Endothelial cell of umbilical vein (primary cell): ENCODE data around the gene CPSF2. TPM values are rescaled to one million over a fixed set of nuclear protein-coding genes. Genes with fewer than 3 reads are reported as not detected.

Experiments used
- BruUV-seq: library from RNA; stranded (reverse); fragments of 400-500 nt; replicated peaks from 2 replicates; lab custom pipeline; 2021; lab: Mats Ljungman, UMichigan
- CTCF ChIA-PET: fragments of 300-600, 350-600 bp; sonication (Branson Sonifier 250); formaldehyde crosslinking; loops from one replicate; lab custom pipeline; 2021; ENCODE audit warnings: antibody characterized with exemption, inconsistent platforms; lab: Charles Lee
- POLR2A ChIA-PET: fragments of 300-600, 350-600 bp; sonication (Branson Sonifier 250); formaldehyde crosslinking; loops from one replicate; lab custom pipeline; 2021; ENCODE audit warnings: antibody characterized with exemption, inconsistent platforms; lab: Charles Lee
- DNase-seq: peaks from one replicate; pipeline ENCODE4 v3.0.0-alpha.2; 2011; ENCODE audit warnings: low read depth, low spot score
- FAIRE-seq: peaks from 2 replicates; lab custom pipeline; 2011; peaks lifted over from hg19 to GRCh38; lab: Jason Lieb, UNC
- H2AFZ ChIP-seq: 2 replicates; pipeline ENCODE4 v1.6.0; 2012; ENCODE audit warnings: low read depth, low read length, control low read depth, inconsistent platforms
- H3K27ac ChIP-seq: 2 replicates; pipeline ENCODE4 v1.5.1; 2011; ENCODE audit warnings: low read depth, mild to moderate bottlenecking, control low read depth, low read length, moderate library complexity; ENCODE audit not compliant: insufficient read depth
- H3K27me3 ChIP-seq, 2 experiments: 2 replicates each; pipeline versions ENCODE4 v1.6.0 to v1.6.1; 2011; ENCODE audit warnings: low read length in 2 of 2, mixed read lengths in 1 of 2; ENCODE audit not compliant: control insufficient read depth in 2 of 2, insufficient read depth in 2 of 2
- H3K36me3 ChIP-seq, 2 experiments: 2 replicates in 1 of 2; 3 replicates in 1 of 2; pipeline ENCODE4 v1.5.1; 2011; ENCODE audit warnings: low read length in 2 of 2, mild to moderate bottlenecking in 1 of 2, moderate library complexity in 1 of 2; ENCODE audit not compliant: control insufficient read depth in 2 of 2, insufficient read depth in 2 of 2; ENCODE audit errors: extremely low read depth in 1 of 2
- H3K4me1 ChIP-seq: 3 replicates; pipeline ENCODE4 v1.5.1; 2011; ENCODE audit warnings: mild to moderate bottlenecking, low read length; ENCODE audit not compliant: control insufficient read depth, insufficient read depth; ENCODE audit errors: extremely low read depth
- H3K4me2 ChIP-seq: 2 replicates; pipeline ENCODE4 v1.6.1; 2011; ENCODE audit warnings: low read length, control low read depth, mixed read lengths; ENCODE audit not compliant: insufficient read depth
- H3K4me3 ChIP-seq, 3 experiments: fragments of 200-600 bp in 1 of 3; sonication (generic), shearing (Covaris generic) in 1 of 3; replicated peaks in 1 of 3; 2 replicates each; pipeline ENCODE4 v1.5.1; 2011 to 2016; ENCODE audit warnings: control low read depth in 3 of 3, low read length in 3 of 3, mild to moderate bottlenecking in 2 of 3, inconsistent platforms in 1 of 3, low read depth in 1 of 3, moderate library complexity in 1 of 3; ENCODE audit not compliant: insufficient read depth in 1 of 3
- H3K79me2 ChIP-seq: 2 replicates; pipeline ENCODE4 v1.6.0; 2012; ENCODE audit warnings: low read length, inconsistent platforms; ENCODE audit not compliant: control insufficient read depth, insufficient read depth
- H3K9ac ChIP-seq: replicated peaks from 2 replicates; pipeline ENCODE3; 2011; ENCODE audit warnings: low read length, control low read depth; ENCODE audit not compliant: insufficient read depth; ENCODE audit errors: extremely low read depth
- H3K9me1 ChIP-seq: replicated peaks from 3 replicates; pipeline ENCODE4 v1.6.0; 2011; ENCODE audit warnings: mild to moderate bottlenecking, low read length; ENCODE audit not compliant: control insufficient read depth, insufficient read depth; ENCODE audit errors: extremely low read depth
- H3K9me3 ChIP-seq: replicated peaks from 2 replicates; pipeline ENCODE4 v1.5.1; 2012; ENCODE audit warnings: low read length, inconsistent platforms; ENCODE audit not compliant: control insufficient read depth, insufficient read depth
- H4K20me1 ChIP-seq: replicated peaks from 2 replicates; pipeline ENCODE3; 2011; ENCODE audit warnings: mild to moderate bottlenecking, low read length; ENCODE audit not compliant: control insufficient read depth, insufficient read depth; ENCODE audit errors: extremely low read depth
- CTCF ChIP-seq, 2 donors: IDR thresholded peaks; 1 replicate in 1 of 2; 2 replicates in 1 of 2; pipeline ENCODE4 v1.5.1; 2011; ENCODE audit warnings: low read length in 2 of 2, mild to moderate bottlenecking in 2 of 2, moderate library complexity in 2 of 2, control low read depth in 1 of 2, inconsistent platforms in 1 of 2, low read depth in 1 of 2; ENCODE audit not compliant: insufficient read depth in 1 of 2; ENCODE audit errors: extremely low read depth in 1 of 2
- EZH2 ChIP-seq: IDR thresholded peaks from 2 replicates; pipeline ENCODE4 v1.6.1; 2012; ENCODE audit warnings: borderline replicate concordance, low read depth, mild to moderate bottlenecking, moderate library complexity, low read length, inconsistent platforms; ENCODE audit not compliant: severe bottlenecking
- FOS ChIP-seq: IDR thresholded peaks from 2 replicates; pipeline ENCODE4 v1.6.1; 2011; ENCODE audit warnings: mild to moderate bottlenecking, low read length, moderate library complexity, borderline replicate concordance; ENCODE audit not compliant: insufficient read depth
- GATA2 ChIP-seq: IDR thresholded peaks from 2 replicates; pipeline ENCODE4 v1.7.0; 2011; ENCODE audit warnings: low read depth, mild to moderate bottlenecking, moderate library complexity, mixed read lengths, low read length; ENCODE audit not compliant: insufficient read length, insufficient read depth
- JUN ChIP-seq: IDR thresholded peaks from 2 replicates; pipeline ENCODE4 v1.6.1; 2011; ENCODE audit warnings: borderline replicate concordance, low read depth; ENCODE audit not compliant: insufficient read length, insufficient read depth
- MAX ChIP-seq: IDR thresholded peaks from 2 replicates; pipeline ENCODE4 v1.6.1; 2011; ENCODE audit not compliant: insufficient read depth, insufficient read length
- MYC ChIP-seq: IDR thresholded peaks from one replicate; pipeline ENCODE4 v1.6.1; 2011; ENCODE audit warnings: mild to moderate bottlenecking, low read depth, low read length
- POLR2A ChIP-seq: IDR thresholded peaks from 2 replicates; pipeline ENCODE4 v1.6.1; 2012; ENCODE audit warnings: low read depth, mild to moderate bottlenecking, control low read depth, low read length
- POLR2AphosphoS5 ChIP-seq: IDR thresholded peaks from 2 replicates; pipeline ENCODE4 v1.6.1; 2012; ENCODE audit warnings: low read depth, mild to moderate bottlenecking, control low read depth, low read length, moderate library complexity; ENCODE audit not compliant: insufficient read depth
- dilution Hi-C: fragments of 300-500 bp; cut with MboI; formaldehyde crosslinking; loops from one replicate; pipeline ENCODE4 v1.15.0; 2019; ENCODE audit warnings: low sequenced_read_pairs; ENCODE audit not compliant: extremely low pct_ligation_motif_present
- intact Hi-C: fragments of 100-400 bp; cut with micrococcal nuclease; formaldehyde crosslinking; loops from one replicate; pipeline ENCODE4 v1.10.0; 2022
- polyA plus RNA-seq, 4 experiments: library from polyadenylated mRNA; depleted of rRNA in 3 of 4; stranded (reverse) in 3 of 4; unstranded in 1 of 4; fragments of >200 nt; gene quantifications; 2 replicates each; pipeline versions ENCODE4 v1.2.1 to v1.2.3, GENCODE V29; 2011 to 2012; ENCODE audit warnings: missing spikeins in 1 of 4
- total RNA-seq: library from RNA; stranded (reverse); gene quantifications from 2 replicates; pipeline ENCODE4 v1.2.3, GENCODE V29; 2021

The CPSF2 gene
- total and polyA plus RNA-seq, 2 donors (not counting 3 experiments of a cell fraction or from before 2014, with no cell fraction given) = 8.3 to 81.7 TPM

GRCh38 chr14:92106143-92106926, 15.4 kb upstream of the CPSF2 start, which contains the start of gene ATXN3:
ATXN3 (minus strand) TSS chr14:92106582; CDS start chr14:92106552, 30 bp downstream.
- Histone ChIP-seq H3K4me2 (peak within 1 kb of the TSS; percentile 68), H3K4me1 (peaks cover 5% of the 10 kb centered on the region), H3K27me3 (peaks cover 0 to 1% of the 10 kb centered on the region in 2 experiments), H3K4me3 (peak within 1 kb of the TSS; percentile 63 to 90 (median 83)), H3K36me3 (no peaks in the 10 kb centered on the region), H3K27ac (peak within 1 kb of the TSS; percentile 56), H3K9me3 (no peaks in the 10 kb centered on the region), H3K9ac (peak within 1 kb of the TSS; percentile 77), H3K79me2 (peaks cover 17% of the 10 kb centered on the region), H4K20me1 (no peaks in the 10 kb centered on the region), H2AFZ (peak within 1 kb of the TSS; percentile 69), H3K9me1 (no peaks in the 10 kb centered on the region)
- ChIA-PET CTCF (interaction anchor here (0.6 to 4.0 kb wide), 32 partner anchors 9 to 688 kb away, joined by 3 to 145 read pairs (median 4); partner anchors contain the start of genes CPSF2, GOLGA5, NDUFB1 and TRIP11), POLR2A (interaction anchor here (0.6 to 1.7 kb wide), 6 partner anchors 9 to 688 kb away, joined by 4 to 15 read pairs (median 5); partner anchors contain the start of genes CPSF2, GOLGA5, NDUFB1 and TRIP11)
- intact Hi-C loops = loop anchor here (1.0 to 10.0 kb wide), 7 partner anchors 15 to 1078 kb away; partner anchors contain the start of genes CPSF2, FBLN5, GOLGA5 and LYSET
- DNase-seq = peak; percentile 96
- TF ChIP-seq GATA2 (no peak), MYC (peak; percentile 45), FOS (no peak), CTCF (IDR thresholded peaks at IDR 0.05; ENCODE audit: extremely low read depth in 1 of 2, insufficient read depth in 1 of 2, low read depth in 1 of 2, low read length in 2 of 2) (peak; percentile 69 to 89), POLR2AphosphoS5 (peak; percentile 83), MAX (peak; percentile 99), JUN (no peak), EZH2 (no peak), POLR2A (peak; percentile 86)
- peak; percentile 98 for FAIRE-seq
- BruUV-seq = no TSS peak
- dilution Hi-C loops = no loop called here
